NCI-H1436 treated with DMSO at 0.1 percent for 48 hours (cell line): ENCODE results near the gene PDZD4.

Source experiments
- DNase-seq: peaks from one replicate; lab custom pipeline; 2025; lab: John Stamatoyannopoulos, UW

Gene PDZD4

GRCh38 chrX:153812220-153812619, 18.1 kb downstream of the PDZD4 start:
- no peak for DNase-seq

DNA sequence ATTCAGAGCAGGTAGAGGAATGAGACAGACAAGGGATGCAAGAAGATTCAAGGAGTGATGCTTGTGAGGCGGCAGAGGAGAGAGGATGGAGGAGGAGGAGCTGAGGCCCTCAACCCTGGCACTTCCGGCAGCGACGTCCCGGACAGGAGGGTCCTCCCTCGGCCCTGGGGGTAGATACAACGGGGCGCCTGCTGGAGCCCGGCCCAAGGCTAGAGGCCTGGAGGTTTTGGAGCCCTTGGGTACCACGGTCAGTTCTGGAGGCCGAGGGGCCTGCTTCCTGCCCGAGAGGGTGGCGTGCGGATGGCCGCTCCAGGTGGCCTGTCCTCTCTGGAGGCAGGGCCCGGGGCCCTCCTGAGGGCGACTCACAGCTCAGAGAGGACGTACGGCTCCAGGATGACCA, 22.4 kb downstream of the PDZD4 start:
- DNase-seq: no peak

DNA sequence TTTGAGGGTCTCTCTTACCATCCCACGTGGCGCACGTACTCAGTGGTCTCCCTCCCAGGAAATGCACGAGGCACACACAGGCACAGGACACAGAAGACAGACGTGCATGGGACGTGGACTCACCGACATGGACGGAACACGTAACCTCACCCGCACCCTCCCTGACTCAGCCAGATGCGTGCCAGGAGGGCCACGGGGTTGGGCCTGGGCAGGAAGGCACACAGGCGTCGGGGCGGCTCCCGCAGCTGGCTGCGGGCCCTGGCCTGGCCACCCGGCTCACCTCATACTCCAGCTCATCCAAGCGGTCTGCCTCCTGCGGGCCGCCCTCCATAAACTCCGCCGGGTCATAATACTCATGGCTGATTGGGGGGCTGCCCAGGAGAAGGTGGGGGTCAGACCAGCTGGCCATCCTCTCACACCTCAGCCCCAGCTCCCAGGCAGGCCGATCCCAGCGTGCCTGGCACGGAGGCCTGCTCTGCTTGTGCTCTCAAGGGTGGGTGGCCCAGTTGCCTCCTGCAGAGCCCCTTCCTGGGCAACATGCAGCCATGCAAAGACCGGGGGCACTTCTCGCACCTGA, 23.3 kb downstream of the PDZD4 start:
- DNase-seq: no peak

DNA sequence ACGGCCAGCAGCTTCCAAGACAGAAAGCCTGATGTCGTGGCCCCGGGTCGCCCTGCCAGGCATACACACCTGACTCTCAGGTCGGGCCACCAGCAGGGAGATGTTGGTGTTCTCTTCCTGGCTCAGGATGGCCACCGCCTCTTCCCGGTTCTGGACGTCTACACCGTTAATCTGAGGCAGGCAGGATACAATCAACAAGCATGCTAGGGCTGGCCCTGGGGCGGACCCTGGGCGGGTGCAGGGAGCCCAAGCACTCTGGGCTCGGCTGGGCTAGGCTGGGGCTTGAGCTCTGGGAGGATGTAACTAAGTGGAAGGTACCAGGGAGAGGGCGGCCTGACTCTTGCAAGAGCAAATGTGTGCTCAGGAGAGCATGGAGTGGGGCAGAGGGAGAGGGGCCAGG, 24.9 kb downstream of the PDZD4 start:
- no peak for DNase-seq

GRCh38 chrX:153804621-153805020, 25.7 kb downstream of the PDZD4 start:
- DNase-seq: no peak

DNA sequence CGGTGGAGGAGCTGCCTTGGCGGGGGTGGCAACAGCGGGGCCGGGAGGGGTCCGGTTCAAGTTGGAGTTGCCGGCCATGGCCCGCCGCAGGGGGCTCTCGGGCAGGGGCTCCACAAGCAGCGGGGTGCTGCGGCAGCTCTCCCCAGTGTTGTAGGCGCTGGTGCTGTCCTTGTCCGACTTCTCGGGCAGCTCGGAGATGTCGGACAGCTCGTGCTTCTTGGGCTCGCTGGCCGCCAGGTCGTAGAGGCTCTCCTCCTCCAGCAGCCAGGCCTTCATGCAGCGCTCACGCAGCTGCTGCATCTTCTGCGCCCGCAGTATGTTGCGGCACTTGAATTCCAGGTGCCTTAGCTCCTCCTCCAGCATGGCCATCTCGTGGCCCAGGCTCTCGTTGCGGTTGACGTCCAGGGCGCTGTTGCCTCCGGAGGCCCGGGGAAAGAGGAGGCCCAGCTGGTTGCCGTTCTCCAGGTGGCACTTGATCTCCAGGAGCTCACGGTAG, 26.2 kb downstream of the PDZD4 start:
- DNase-seq: no peak

DNA sequence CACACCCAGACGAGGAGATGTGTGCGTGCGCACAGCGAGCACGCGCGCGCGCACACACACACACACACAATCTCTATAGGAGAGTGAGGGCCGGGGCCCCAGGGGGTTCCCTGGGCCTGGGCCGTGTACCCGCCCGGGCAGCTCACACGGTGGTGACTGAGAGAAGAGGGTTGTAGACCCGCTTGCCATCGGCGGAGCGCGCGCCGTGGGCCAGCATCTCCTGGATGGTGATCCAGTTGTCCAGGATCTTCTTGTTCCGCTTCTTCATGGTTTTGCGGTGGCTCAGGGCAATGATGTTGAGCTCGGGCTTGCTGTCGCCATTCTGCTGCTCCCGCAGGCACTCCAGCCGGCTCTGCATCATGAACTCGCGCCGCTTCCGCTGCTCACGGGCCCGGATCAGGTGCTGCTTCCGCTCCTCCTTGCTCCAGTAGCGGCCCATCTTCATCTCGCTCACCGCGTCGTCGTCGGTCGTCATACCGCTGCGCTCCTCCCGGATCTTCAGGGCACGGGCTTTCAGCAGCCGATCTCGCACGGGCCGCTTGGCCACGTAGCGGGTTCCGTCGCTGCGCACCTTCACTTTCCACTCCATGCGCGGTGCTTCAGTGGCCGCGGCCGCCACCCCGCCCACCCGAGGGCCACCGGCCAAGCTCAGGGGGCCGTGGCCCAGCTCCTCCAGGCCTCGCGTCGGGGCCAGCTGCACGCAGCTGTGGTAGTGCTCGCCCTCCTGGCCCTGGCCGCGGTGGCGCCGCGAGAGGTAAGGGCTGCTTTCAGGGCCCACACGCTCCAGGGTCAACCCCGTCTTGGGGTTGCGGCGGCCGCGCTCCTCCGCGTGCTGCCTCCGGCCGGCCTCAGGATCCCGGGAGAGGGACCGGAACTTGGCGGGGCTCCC, 26.9 kb downstream of the PDZD4 start:
- DNase-seq: no peak

- no peak for DNase-seq
These were observed 27.8 kb downstream of the PDZD4 start for GRCh38 chrX:153802513-153803045.

DNA sequence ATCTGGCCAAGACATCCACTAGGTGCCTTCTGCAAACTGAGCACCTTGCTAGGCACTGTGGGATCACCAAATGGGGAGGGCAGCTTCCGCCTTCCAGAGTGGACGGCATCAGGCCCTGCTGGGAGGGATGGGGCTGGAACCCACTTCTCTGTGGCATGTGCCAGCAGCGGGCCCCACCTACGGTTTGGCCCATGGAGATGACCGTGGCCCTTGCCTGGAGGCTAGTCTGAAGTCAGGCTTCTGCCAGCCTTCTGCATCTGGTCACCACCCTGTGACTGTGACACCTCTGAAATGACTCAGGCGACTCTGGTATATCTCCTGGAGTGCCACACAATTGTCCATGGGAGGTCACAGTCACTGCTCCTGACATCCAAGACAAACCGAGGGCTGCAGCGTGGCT, 28.7 kb downstream of the PDZD4 start:
- no peak for DNase-seq

DNA sequence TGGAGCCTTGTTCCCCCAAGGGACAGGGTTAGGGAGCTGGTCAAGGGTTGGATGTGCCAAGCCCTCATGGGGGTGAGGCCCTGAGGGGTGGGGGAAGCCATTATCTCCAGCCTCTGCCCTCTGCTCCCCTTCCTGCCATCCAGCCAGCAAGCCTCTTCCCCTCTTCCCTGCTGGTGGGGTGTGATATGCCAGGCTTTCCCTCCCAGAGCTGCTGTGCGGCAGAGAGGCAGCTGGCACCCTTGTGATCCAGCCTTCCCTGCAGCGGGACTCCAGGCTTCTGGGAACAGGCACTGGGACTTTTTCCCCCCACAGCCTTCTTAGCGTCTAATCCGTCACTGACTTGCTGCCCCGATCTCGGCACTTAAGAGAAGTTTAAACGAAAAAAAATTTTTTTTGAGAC, 29.6 kb downstream of the PDZD4 start:
- DNase-seq: no peak

- DNase-seq: no peak
These were observed 30.1 kb downstream of the PDZD4 start for GRCh38 chrX:153800177-153800722.

DNA sequence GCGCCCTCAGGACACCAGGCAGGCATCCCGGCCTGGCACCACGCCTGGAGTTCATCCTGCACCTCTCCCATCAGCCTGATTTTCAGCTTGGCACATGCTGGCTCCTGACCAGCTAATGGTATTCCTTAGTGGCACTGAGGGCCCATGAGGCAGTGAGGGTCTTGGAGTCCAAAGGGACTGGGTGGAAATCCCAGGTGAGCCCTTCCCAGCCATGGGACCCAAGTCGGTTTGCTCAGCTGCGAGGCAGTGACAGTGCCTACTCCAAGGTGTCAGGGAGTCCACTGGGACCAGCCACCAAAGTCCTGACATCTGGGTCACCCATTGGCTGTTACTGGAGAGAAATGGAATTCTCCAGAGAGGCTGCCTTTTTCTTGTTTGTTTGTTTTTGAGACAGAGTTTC, 31.0 kb downstream of the PDZD4 start:
- no peak for DNase-seq

DNA sequence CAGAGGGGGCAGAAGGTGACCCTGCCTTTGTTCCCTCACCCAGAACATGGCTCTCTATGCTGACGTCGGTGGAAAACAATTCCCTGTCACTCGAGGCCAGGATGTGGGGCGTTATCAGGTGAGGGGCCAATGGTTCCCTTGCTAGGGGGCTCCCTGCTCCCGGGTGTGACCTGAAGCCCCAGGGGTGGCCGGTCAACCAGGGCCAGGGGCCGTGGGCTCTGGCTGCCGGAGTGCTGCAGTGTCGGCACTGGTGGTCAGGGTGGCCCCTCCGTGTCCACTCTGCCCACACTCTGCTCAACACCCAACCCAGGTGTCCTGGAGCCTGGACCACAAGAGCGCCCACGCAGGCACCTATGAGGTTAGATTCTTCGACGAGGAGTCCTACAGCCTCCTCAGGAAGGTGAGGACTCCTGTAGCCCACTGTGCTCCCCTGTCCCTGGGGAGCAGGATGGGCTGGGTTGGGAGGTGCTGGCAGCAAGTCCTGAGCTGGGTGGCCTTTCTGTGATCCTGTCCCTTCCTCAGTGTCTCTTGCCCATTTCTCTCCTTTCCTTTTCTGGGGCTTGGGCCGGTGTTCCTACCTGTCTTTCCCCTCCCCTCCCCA, 32.8 kb downstream of the PDZD4 start:
- no peak for DNase-seq

DNA sequence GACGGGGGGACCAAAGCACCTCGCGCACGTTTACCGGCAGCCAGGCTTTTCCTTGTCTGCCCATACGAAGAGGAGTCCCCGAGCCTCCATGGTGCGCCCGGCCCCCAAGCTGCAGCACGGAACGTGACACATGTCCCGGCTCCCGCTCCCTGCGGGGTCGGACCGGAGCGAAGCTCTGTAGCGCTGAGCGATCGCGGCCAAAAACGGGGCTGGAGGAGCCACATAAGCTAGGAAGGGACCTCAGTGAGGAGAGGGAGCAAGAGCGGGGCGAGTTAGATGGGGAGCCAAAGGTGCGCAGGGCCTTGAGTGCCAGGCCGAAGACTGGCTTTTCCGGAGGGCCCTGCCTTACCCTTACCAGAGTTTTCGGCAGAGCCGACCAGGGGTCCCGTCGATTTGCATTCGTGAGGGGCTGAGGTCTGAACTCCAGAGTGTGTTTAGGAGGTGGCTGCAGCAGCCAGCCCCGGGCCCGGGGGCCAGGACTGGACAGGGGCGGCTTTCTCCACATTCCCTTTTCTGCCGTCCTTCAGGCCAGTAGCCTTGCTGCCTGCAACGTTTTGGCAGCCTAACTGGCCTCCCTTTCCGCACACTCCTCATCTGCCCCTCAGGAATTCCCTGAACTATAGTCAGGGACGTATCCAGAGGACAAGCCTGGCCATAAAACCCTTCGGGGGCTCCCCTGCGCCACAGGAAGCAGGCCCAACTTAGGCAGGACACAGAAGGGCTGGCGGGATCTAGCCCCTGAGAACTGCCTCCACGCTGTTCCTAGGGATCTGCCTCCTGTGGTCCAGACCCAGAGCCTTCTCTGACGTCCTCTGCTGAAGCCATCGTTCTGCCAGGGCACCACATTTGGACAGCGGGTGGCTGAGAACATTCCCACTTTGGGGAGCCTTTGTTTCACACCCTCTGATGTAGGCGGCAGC, 35.2 kb downstream of the PDZD4 start:
- no peak for DNase-seq

DNA sequence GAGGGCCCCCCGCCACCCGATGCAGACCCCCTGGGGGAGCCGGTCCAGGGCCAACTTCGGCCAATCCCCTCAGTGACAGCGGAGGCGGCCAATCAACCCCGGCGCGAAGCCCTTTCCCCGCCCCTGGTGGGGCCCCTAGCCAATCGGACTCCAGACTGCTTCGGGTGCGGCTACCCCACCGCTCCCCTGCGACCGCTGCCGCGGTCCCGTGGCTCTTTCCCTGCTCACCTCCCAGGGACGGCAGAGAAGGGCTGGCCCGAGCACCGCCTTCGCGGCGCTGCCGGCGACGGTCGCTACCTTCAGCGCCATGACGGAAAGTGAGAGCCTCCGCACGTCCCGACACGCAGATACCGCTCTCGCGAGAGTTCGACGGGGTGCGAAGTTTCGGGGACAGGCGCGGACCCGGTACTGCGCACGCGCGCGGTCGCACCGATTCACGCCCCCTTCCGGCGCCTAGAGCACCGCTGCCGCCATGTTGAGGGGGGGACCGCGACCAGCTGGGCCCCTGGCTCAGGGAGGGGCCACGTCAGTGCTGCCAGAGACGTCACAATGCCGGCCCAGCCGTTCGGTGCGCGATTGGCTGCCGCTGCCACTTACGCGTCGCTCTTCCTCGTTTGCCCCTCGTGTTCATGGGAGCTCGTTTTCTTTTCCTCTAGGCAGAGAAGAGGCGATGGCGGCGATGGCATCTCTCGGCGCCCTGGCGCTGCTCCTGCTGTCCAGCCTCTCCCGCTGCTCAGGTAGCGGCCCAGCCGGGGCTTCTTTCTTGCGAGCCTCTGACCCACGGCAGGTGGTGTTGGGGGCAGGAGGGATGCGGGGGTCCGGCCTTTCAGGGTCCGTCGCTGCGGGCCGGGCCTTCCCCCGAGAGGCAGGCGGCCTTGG, 36.1 kb downstream of the PDZD4 start, which contains the start of the genes IDH3G and SSR4:
TSS of gene IDH3G (minus strand) at position 358 of the 879 bp plus-strand sequence. CDS start at position 309, 49 bp downstream.
TSS of gene SSR4 (plus strand) at position 651 of the 879 bp plus-strand sequence. CDS start at position 671, 20 bp downstream.
- peak; percentile 89 for DNase-seq

DNA sequence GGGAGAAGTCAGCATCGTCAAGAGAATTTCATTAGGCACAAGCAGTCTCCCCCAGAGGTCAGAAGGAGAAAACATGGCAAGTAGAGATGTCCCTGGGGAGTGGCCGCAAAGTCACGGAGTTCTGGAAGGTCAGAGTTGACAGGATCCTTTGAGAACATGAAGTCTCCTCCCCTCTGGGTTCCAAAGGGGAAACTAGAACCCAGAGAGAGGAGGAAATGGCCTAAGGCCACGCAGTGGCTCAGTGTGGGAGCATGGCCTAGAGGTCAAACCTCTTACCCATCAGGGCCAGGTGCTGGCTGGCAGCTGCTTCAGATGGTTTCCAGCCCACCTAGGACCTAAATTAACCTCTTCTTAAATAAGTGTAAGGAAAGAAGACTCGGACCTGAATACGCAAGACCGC, 37.1 kb downstream of the PDZD4 start:
- DNase-seq: no peak

GRCh38 chrX:153792368-153792767, 38.0 kb downstream of the PDZD4 start:
- DNase-seq: no peak

- no peak for DNase-seq
These were observed 39.1 kb downstream of the PDZD4 start for GRCh38 chrX:153791104-153791852.

GRCh38 chrX:153789654-153790053, 40.7 kb downstream of the PDZD4 start:
- DNase-seq: no peak
